NCI-H510A (cell line): Measurements from ENCODE around the gene CACUL1.
A peak's percentile ranks its signal among the peaks of the same experiment; 100 is the strongest.
"Not testable (repeated sequence)": the region's sequence is repeated elsewhere in the genome, so short reads cannot be mapped to it uniquely, and the experiment has no call there.

Experiments
- DNase-seq: peaks from one replicate; lab custom pipeline; 2025; lab: John Stamatoyannopoulos, UW

The CACUL1 gene

GRCh38 chr10:118754556-118755423, at the start of gene CACUL1:
TSS of gene CACUL1 (minus strand) at chr10:118754970. CDS start at chr10:118754762, 208 bp downstream.
- DNase-seq = peak; percentile 98

- DNase-seq = no peak
These were observed 49.5 kb upstream of the CACUL1 start for GRCh38 chr10:118804262-118804773.

- no peak for DNase-seq
These were observed 47.5 kb upstream of the CACUL1 start for GRCh38 chr10:118802126-118802793.

- DNase-seq = no peak
These were observed 46.1 kb upstream of the CACUL1 start for GRCh38 chr10:118800920-118801319.

GRCh38 chr10:118799777-118800176, 45.0 kb upstream of the CACUL1 start:
- DNase-seq = no peak

- no peak for DNase-seq
These were observed 43.5 kb upstream of the CACUL1 start for GRCh38 chr10:118798231-118798662.

DNA sequence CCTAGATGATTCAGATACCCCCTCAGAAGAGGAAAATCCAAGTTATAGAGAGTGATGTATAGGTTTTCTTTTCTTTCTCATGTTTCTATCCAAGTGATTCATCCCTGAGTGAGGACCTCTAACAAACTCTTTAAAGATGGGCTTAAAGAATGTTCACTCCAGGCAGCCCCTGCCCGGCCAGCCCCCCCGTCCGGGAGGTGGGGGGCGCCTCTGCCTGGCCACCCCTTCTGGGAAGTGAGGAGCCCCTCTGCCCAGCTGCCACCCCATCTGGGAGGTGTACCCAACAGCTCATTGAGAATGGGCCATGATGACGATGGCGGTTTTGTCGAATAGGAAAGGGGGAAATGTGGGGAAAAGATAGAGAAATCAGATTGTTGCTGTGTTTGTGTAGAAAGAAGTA, 40.2 kb upstream of the CACUL1 start:
- not testable (repeated sequence) for DNase-seq

DNA sequence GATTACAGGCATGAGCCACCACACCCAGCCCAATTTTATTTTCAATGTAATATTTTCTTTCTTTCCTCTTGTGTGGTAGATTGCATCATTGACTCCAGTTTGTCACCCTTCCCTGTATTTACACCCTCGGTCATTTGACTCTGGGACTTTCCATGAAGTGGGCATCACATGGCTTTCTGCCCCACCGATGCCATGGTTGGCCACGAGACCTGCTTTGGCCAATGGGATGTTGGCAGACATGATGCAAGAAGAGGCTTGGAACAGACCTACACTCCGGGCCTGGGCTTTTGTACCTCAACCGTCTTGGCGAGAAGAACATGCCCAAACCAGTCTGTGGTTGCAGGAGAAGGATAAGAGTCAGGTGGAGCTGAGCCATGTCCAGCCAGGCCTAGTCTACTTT, 38.8 kb upstream of the CACUL1 start:
- no peak for DNase-seq

- DNase-seq = no peak
These were observed 37.8 kb upstream of the CACUL1 start for GRCh38 chr10:118792526-118792925.

DNA sequence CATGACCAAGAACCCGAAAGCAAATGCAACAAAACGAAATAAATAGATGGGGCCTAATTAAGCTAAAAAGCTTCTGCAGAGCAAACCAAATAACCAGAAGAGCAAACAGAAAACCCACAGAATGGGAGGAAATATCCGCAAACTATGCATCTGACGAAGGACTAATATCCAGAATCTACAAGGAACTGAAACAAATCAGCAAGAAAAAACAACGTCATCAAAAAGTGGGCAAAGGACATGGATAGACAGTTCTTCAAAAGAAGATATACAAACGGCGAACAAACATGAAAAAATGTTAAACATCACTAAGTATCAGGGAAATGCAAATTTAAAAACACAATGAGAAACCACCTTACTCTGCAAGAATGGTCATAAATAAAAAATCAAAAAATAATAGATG, 35.3 kb upstream of the CACUL1 start:
- DNase-seq = no peak

DNA sequence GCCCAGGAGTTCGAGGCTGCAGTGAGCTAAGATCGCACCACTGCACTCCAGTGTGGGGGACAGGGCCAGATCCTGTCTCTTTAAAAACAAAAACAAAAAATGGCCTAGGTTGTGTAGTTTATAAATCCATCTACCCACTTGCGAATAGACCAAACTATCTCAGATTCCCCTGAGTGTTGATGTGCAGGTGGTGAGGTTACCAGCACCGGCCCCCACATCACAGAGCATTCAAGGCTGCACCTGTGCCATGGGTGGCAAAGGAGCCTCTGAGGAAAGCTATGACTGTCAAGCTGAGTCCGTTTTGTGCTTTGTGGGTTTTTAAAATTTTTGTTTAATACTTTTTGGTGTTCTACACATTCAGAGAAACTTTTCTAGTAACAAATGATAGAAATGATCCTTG, 30.8 kb upstream of the CACUL1 start:
- DNase-seq = no peak

- DNase-seq = no peak
These were observed 29.2 kb upstream of the CACUL1 start for GRCh38 chr10:118783776-118784545.

- not testable (repeated sequence) for DNase-seq
These were observed 28.2 kb upstream of the CACUL1 start for GRCh38 chr10:118782916-118783465.

DNA sequence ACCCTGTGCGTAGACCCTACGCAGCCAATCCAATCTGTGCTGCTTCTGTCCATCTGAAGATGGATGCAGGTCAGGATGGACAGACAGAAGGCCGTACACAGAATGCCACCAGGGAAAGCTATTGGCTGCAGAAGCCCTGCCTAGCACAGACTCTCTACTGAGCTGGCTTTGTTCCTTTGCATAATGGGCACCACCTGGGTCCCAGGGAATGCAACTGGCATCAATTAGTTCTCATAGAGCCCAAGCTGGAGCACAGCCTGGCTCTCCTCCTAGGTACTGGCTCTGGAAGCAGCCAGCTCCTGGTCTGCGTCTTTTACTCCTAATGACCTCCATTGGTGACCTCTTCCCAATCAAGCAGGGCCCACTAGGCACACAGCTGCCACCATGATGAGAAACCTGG, 26.8 kb upstream of the CACUL1 start:
- no peak for DNase-seq

- no peak for DNase-seq
These were observed 24.0 kb upstream of the CACUL1 start for GRCh38 chr10:118778727-118779126.

- DNase-seq = no peak
These were observed 22.2 kb upstream of the CACUL1 start for GRCh38 chr10:118776960-118777359.

GRCh38 chr10:118776033-118776432, 21.3 kb upstream of the CACUL1 start:
- no peak for DNase-seq

DNA sequence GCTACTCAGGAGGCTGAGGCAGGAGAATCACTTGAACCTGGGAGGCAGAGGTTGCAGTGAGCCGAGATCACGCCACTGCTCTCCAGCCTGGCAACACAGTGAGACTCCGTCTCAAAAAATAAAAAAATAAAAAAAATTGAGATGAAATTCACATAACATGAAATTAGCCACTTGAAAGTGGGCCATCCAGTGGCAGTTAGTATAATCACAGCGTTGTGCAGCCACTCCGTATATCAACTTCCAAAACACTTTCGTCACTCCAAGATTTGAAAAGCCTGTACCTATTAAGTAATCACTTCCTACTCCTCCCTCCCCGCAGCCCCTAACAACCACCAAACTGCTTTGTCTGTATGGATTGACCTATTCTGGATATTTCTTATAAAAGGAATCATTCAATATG, 20.7 kb upstream of the CACUL1 start:
- no peak for DNase-seq

- no peak for DNase-seq
These were observed 18.3 kb upstream of the CACUL1 start for GRCh38 chr10:118773041-118773440.

- DNase-seq = no peak
These were observed 17.2 kb upstream of the CACUL1 start for GRCh38 chr10:118771976-118772375.

GRCh38 chr10:118769898-118770600, 15.3 kb upstream of the CACUL1 start:
- no peak for DNase-seq
